ENCODE measurements around the gene ACACB.

Gene ACACB

DNA sequence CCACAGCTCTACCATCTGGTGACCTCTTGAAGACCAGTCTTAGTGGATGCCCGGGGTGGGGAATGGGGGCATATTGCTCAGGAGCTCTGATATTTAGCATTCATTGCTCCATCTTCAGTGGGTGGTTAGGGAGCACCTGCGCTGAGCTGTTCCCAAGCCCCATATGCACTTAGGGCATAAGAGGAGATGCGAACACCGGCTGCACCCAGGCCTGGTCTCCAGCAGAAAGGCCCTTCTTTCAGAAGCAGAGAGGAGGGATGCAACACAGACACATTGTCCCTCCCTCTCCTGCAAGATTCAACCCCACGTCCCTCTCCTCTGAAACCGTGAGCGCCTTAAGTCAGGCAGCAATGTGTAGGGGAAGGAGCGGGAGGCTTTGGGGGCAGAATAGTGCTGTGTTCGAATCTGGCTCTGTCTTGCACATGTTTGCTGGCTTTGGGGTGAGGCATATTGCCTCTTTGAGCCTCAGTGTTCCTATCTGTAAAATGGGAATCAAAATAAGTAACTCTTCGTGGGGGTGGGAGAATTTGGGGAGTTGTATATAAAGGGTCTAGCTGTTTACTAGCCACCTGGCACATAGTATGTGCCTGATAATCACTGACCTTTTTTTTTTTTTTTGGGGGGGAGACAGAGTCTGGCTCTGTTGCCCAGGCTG is 105.0 kb downstream of the ACACB start:
- DNase-seq: no peak

- DNase-seq: no peak
Observed at GRCh38 chr12:109222062-109222461, 105.7 kb downstream of the ACACB start.

DNA sequence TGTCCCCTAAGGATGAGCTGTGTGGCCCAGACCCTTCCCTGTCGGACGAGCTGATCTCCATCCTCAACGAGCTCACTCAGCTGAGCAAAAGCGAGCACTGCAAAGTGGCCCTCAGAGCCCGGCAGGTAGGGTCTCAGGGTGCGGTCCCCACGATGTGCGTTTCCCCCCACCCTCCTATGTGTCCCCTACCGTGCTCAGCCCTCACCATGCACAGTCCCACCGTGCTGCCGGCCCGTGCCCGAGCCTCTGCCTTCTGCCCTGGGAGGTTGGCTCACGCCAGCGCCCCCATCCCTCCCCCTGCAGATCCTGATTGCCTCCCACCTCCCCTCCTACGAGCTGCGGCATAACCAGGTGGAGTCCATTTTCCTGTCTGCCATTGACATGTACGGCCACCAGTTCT is 106.1 kb downstream of the ACACB start:
- no peak for DNase-seq

- DNase-seq: no peak
Observed at GRCh38 chr12:109223211-109223610, 106.8 kb downstream of the ACACB start.

- DNase-seq: no peak
Observed at GRCh38 chr12:109223868-109224267, 107.5 kb downstream of the ACACB start.

DNA sequence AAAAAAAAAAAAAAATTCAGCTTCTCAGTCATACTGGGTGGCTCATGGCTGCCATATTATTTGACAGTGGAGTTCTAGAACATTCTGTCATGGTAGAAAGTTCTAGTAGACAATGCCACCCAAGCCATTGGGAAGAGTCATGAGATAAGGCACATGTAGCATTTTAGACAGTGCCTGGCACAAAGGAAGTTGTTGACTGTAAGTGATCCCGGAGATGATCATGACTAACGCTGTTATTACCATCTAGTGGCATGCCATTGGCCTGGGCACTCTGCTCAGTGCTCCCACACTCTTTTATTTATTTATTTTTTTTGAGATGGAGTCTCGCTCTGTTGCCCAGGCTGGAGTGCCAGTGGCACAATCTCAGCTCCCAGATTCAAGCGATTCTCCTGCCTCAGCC is 112.3 kb downstream of the ACACB start:
- DNase-seq: no peak

- DNase-seq: no peak
Observed at GRCh38 chr12:109230193-109230592, 113.8 kb downstream of the ACACB start.

DNA sequence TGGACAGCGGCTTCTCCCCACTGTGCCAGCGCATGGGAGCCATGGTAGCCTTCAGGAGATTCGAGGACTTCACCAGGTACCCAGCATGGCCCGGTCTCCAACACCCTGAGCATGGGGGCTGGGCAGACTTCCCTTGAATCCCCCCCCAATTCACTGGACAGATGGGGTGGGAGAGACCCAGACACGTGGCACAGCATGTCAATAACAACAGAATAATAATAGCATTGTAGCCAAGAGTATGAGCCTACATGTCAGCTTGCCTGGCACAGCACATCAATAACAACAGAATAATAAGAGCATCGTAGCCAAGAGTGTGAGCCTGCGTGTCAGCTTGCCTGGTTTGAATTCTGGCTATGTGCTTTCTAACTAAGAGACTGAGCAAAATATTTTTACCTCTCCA is 116.3 kb downstream of the ACACB start:
- no peak for DNase-seq

DNA sequence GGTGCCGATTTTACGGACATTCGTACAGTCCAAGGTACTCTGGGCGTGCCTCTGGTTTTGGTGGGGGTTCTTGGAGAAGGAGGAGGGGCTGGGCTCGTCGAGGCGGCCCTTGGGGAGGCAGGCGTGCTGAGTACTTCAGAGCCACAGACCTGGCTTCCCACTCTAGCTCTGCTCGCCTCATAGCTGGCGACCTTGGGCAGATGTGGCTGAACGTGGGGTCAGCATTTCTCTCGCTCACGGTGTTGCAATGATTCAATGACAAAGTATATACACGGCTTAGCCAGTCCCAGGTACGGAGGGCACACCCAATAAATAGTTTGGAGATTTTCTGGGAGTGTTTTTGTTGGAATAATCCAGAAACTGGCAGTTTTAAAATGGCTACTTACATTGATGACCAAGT is 117.6 kb downstream of the ACACB start:
- DNase-seq: no peak

DNA sequence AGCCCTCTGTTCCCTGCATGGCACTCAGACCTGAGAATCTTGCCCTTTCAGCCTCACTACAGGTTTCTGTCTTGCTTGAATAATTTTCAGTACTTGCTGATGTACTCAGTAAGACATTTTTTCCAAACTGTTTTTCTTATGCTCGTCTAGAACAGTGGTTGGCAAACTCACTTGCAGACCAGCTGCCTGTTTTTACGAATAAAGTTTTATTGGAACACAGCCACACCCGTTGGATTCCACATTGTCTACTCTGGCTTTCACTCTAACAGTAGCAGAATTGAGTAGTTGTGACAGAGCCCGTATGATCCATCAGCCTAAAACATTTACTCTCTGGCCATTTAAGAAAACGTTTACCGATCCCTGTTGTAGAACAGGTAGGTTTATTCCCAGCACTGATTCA is 119.9 kb downstream of the ACACB start:
- DNase-seq: no peak

GRCh38 chr12:109239179-109239578 is 122.8 kb downstream of the ACACB start:
- DNase-seq: no peak

- DNase-seq: no peak
Observed at GRCh38 chr12:109239691-109240090, 123.3 kb downstream of the ACACB start.

GRCh38 chr12:109240365-109240764 is 124.0 kb downstream of the ACACB start:
- no peak for DNase-seq

DNA sequence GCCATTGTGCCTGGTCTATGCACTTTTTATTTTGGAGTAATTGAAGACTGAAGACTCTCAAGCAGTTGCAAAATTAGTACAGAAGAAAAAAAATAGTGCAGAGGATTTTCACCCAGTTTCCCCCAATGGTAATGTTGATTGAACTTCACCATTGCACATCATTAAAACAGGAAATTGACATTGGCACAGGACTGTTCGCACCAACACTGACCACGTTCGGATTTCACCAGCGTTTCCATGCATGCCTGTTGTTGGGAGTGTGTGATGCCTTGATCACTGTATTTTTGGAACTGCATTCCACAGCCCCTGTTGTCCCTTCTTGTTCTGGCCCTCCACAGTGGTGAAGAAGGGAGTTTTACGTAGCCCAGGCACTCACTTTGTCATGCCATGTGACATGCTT is 125.5 kb downstream of the ACACB start:
- no peak for DNase-seq

- no peak for DNase-seq
Observed at GRCh38 chr12:109244073-109244472, 127.7 kb downstream of the ACACB start.

DNA sequence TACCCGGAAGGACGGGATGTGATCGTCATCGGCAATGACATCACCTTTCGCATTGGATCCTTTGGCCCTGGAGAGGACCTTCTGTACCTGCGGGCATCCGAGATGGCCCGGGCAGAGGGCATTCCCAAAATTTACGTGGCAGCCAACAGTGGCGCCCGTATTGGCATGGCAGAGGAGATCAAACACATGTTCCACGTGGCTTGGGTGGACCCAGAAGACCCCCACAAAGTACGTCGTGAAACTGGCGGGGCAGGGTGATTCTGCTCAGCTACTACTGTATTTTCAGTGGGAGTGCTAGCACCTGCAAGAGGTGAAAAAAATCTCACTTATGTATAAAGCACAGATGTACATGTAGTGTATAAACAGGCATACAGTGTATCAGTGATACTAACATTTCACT is 129.8 kb downstream of the ACACB start:
- no peak for DNase-seq

DNA sequence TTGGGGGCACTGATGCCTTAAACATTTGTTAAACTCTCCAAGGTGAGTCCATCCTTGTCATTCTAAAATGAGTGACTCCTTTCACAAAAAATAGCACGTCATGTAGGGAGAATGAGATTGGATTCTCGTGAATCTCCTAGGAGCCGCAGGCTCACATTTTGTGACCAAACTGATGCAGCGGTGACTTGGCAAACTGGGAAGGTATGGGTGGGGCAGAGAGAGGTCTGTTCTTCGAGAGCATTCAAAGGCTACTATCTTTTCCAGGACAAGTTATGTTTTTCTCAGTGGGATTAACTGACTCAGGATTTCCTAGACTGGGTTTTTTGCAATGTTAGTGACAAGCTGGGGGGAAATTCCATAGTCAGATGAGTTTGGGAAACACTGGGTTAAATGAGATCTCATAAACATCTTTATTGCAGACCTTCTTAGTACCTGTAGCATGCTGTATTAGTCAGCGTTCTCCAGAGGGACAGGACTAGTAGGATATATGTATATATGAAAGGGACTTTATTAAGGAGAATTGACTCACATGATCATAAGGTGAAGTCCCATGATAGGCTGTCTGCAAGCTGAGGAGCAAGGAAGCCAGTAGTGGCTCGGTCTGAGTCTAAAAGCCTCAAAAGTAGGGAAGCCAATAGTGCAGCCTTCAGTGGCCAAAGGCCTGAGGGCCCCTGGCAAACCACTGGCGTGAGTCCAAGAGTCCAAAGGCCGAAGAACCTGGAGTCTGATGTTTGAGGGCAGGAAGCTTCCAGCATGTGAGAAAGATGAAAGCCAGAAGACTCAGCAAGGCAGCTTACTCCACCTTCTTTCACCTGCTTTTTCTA is 131.7 kb downstream of the ACACB start:
- DNase-seq: no peak

DNA sequence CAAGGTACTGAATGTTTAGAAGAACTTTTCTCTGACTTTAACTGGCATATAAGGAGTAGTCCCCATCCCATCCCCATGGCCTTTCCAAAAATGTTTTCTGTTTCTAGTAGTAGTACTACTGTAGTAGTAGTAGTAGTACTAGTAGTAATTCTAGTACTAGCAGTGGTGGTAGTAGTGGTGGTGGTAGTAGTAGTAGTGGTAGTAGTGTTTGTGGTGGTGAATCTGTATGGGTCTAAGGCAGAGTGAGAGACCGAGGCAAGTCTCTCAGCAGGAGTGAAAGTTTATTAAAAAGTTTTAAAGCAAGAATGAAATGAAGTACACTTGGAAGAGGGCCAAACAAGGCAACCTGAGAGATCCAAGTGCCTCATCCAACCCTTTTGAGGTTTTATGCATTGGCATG is 134.1 kb downstream of the ACACB start:
- no peak for DNase-seq

DNA sequence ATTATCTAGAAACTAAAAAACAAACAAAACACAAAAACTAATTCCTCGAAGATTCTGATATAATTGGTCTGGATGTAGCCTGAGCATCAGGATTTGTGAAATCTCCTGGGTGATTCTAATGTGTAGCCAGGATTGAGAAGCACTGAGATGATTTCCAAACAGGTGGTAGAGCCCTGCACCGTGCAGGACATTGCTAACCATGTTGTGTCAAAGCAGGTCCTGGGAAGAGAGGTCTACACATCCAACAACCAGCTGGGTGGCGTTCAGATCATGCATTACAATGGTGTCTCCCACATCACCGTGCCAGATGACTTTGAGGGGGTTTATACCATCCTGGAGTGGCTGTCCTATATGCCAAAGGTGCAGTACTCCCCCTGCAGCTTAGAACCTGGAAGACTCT is 136.4 kb downstream of the ACACB start:
- no peak for DNase-seq

- DNase-seq: no peak
Observed at GRCh38 chr12:109253913-109254544, 137.6 kb downstream of the ACACB start.

- DNase-seq: peak; percentile 6
Observed at GRCh38 chr12:109255377-109255776, 139.0 kb downstream of the ACACB start.

- no peak for DNase-seq
Observed at GRCh38 chr12:109256011-109256410, 139.6 kb downstream of the ACACB start.

GRCh38 chr12:109258201-109258600 is 141.8 kb downstream of the ACACB start:
- no peak for DNase-seq
